ENCODE data around the gene EDEM3. TPM values are rescaled to one million over a fixed set of nuclear protein-coding genes. Genes with fewer than 3 reads are reported as not detected.

EDEM3 gene
- total RNA-seq, 4 donors from 2014 or later = 28.1 to 57.0 (median 42.7) TPM

DNA sequence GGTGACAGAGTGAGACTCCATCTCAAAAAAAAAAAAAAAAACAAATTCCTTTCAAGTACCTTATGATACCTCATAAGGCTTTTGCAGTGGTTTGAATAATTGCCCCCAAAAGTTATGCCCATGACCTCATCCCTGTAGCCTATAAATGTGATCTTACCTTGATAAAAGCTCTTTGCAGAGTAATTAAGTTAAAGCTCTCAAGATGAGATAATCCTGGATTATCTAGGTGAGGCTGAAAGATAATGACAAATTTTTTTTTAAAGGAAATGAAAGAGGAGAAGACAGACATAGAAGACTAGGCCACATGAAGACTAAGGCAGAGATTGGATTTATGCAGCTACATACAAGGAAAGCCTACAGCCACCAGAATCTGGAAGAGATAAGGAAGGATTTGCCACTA is 20.7 kb upstream of the EDEM3 start:
- TF ChIP-seq POLR2AphosphoS5 (IDR thresholded peaks at IDR 0.05) (no peak), POLR2A (IDR thresholded peaks at IDR 0.05) (no peak), EP300 (IDR thresholded peaks at IDR 0.05; ENCODE audit: low read depth) (no peak)
- TF ChIP-seq, protein P1, sequence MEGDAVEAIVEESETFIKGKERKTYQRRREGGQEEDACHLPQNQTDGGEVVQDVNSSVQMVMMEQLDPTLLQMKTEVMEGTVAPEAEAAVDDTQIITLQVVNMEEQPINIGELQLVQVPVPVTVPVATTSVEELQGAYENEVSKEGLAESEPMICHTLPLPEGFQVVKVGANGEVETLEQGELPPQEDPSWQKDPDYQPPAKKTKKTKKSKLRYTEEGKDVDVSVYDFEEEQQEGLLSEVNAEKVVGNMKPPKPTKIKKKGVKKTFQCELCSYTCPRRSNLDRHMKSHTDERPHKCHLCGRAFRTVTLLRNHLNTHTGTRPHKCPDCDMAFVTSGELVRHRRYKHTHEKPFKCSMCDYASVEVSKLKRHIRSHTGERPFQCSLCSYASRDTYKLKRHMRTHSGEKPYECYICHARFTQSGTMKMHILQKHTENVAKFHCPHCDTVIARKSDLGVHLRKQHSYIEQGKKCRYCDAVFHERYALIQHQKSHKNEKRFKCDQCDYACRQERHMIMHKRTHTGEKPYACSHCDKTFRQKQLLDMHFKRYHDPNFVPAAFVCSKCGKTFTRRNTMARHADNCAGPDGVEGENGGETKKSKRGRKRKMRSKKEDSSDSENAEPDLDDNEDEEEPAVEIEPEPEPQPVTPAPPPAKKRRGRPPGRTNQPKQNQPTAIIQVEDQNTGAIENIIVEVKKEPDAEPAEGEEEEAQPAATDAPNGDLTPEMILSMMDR (IDR thresholded peaks at IDR 0.05) = no peak
- Histone ChIP-seq H3K36me3 (no peaks in the 10 kb centered on the region), H3K4me1 (peaks cover 0 to 9% (median 0%) of the 10 kb centered on the region in 4 donors), H3K4me3 (no peak overlapping the region), H3K9me3 (no peaks in the 10 kb centered on the region), H3K27me3 (no peaks in the 10 kb centered on the region), H3K27ac (no peak overlapping the region)
- in situ Hi-C loops (cut with MboI; ENCODE audit: low pct_ligation_motif_present in 1 of 4, low pct_unique_long_range_greater_than_20kb in 1 of 4, low sequenced_read_pairs in 3 of 4) = loop anchor here in 1 of 4 donors (25.0 kb wide), 1 partner anchor 387 kb away; the partner anchor contains the start of genes SWT1 and TRMT1L
- intact Hi-C loops (cut with DNase I; ENCODE audit: low total_unique reads) = no loop called here
- no peak for DNase-seq

DNA sequence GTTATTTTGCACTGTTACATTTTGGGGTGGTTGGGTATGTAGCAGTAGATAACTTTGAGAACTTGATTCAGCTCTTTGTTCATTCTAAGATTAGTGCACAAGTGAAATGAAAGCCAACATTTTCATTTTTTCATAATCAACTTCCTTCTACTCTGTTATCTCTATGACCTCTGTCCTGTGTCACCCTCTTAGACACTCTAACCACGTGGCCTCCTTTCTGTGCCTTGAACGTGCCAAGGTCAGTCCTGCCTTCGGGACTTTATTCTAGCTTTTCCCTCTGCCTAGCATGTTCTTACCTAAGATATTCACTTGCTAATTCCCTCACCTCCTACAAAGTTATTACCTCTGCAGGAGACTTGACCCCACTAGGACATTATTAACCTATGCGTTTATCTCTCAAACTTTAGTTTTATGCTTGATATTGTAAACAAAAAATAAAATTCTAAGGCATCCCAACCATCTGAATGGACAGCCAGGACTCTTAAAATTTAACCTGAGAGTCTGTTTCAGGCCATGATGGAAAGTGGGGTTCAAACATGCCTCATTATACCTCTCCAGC is 19.2 kb upstream of the EDEM3 start:
- Histone ChIP-seq H3K4me3 (no peak overlapping the region), H3K27me3 (no peaks in the 10 kb centered on the region), H3K36me3 (no peaks in the 10 kb centered on the region), H3K27ac (peak overlapping the region in 1 of 4 donors; percentile 57), H3K4me1 (peaks cover 0 to 9% (median 0%) of the 10 kb centered on the region in 4 donors), H3K9me3 (no peaks in the 10 kb centered on the region)
- in situ Hi-C loops (cut with MboI; ENCODE audit: low pct_ligation_motif_present in 1 of 4, low pct_unique_long_range_greater_than_20kb in 1 of 4, low sequenced_read_pairs in 3 of 4) = no loop called here
- DNase-seq = peak; percentile 30
- no peak for TF ChIP-seq EP300 (IDR thresholded peaks at IDR 0.05; ENCODE audit: low read depth)
- TF ChIP-seq, protein P1 (IDR thresholded peaks at IDR 0.05) = no peak
- TF ChIP-seq POLR2AphosphoS5 (IDR thresholded peaks at IDR 0.05) = no peak
- no peak for TF ChIP-seq POLR2A (IDR thresholded peaks at IDR 0.05)
- 53 to 63% methylated on average over 4 of the region's 4 CpGs for WGBS, 2 donors (ENCODE audit: low coverage in 1 of 2)
- intact Hi-C loops (cut with DNase I; ENCODE audit: low total_unique reads) = no loop called here

DNA sequence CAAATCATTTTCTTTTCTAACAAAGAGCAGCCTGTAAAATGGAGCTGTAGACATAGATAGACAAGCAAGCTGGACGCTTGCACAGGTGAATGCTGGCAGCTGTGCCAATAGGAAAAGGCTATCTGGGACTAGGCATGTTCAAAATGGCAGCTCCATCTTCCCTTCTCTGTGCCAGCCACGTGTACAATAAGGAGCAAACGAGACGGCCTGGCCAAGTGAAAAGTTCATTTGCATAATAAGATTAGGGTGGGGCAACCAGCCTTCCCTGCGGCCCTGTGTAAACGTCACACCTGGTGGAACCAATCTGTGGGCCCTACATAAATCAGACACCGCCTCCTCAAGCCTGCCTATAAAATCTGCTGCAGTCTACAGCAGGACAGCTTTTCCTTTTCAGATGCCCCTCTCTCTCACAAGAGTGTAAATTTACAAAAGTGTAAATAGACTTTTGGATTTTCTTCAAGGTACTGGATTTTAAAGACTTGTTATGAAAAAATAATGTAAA is 16.6 kb upstream of the EDEM3 start:
- H3K4me3 ChIP-seq = no peak overlapping the region
- H3K36me3 ChIP-seq = no peaks in the 10 kb centered on the region
- WGBS, 2 donors (ENCODE audit: low coverage in 1 of 2) = 50 to 60% methylated on average over 2 to 7 of the region's 7 CpGs
- H3K27me3 ChIP-seq = no peaks in the 10 kb centered on the region
- in situ Hi-C loops (cut with MboI; ENCODE audit: low pct_ligation_motif_present in 1 of 4, low pct_unique_long_range_greater_than_20kb in 1 of 4, low sequenced_read_pairs in 3 of 4) = no loop called here
- intact Hi-C loops (cut with DNase I; ENCODE audit: low total_unique reads) = no loop called here
- H3K4me1 ChIP-seq = peaks cover 0 to 9% (median 0%) of the 10 kb centered on the region in 4 donors
- DNase-seq = peak; percentile 13
- TF ChIP-seq, protein P1 (IDR thresholded peaks at IDR 0.05) = no peak
- TF ChIP-seq POLR2AphosphoS5 (IDR thresholded peaks at IDR 0.05) (no peak), POLR2A (IDR thresholded peaks at IDR 0.05) (no peak), EP300 (IDR thresholded peaks at IDR 0.05; ENCODE audit: low read depth) (no peak)
- no peak overlapping the region for H3K27ac ChIP-seq
- no peaks in the 10 kb centered on the region for H3K9me3 ChIP-seq

DNA sequence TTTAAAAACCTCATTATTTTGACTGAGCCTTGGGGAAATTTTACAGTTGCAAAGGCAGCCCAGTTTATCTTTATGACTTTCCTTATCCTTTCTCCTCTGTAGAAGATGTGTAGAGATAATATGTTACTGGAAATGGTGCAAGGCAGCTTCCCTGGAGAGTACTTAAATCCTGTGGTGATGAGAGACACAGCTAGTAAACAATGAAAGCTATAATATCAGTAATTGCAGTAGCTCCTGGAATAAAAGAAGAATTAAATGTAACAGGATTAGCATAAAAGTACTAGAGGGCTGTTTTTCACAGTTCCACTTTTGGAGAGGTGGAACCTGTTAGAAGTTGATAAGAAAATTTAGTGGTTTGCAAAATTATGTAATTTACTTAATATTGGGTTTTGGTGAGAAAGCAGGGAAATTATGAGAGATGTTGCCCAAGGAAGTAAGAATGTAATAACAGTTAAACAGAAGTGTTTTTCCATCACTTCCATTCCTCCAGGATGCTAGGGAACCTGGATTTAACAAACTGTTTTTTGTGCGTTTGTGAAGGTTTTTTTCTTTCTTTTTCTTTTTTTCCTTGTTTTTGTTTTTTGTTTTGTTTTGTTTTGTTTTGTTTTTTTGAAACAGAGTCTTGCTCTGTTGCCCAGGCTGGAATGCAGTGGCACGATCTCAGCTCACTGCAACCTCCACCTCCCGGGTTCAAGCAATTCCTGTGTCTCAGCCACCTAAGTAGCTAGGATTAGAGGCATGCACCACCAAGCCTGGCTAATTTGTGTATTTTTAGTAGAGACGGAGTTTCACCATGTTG is 15.7 kb upstream of the EDEM3 start:
- no peak for TF ChIP-seq POLR2AphosphoS5 (IDR thresholded peaks at IDR 0.05)
- TF ChIP-seq POLR2A (IDR thresholded peaks at IDR 0.05) = no peak
- TF ChIP-seq, protein P1 (IDR thresholded peaks at IDR 0.05) = no peak
- no peak for TF ChIP-seq EP300 (IDR thresholded peaks at IDR 0.05; ENCODE audit: low read depth)
- Histone ChIP-seq H3K27ac (no peak overlapping the region), H3K27me3 (no peaks in the 10 kb centered on the region), H3K36me3 (no peaks in the 10 kb centered on the region), H3K4me3 (no peak overlapping the region), H3K9me3 (no peaks in the 10 kb centered on the region), H3K4me1 (peaks cover 0 to 9% (median 0%) of the 10 kb centered on the region in 4 donors)
- no peak for DNase-seq
- in situ Hi-C loops (cut with MboI; ENCODE audit: low pct_ligation_motif_present in 1 of 4, low pct_unique_long_range_greater_than_20kb in 1 of 4, low sequenced_read_pairs in 3 of 4) (no loop called here), intact Hi-C loops (cut with DNase I; ENCODE audit: low total_unique reads) (no loop called here)
- 70 to 89% methylated on average over 1 to 4 of the region's 4 CpGs for WGBS, 2 donors (ENCODE audit: low coverage in 1 of 2)

Data from transverse colon (tissue), 4 donors.